Gastrocnemius medialis (tissue), 4 donors: Measurements from ENCODE around the gene PEX16.

Experiments used
- POLR2A ChIP-seq, 2 donors: fragments of 450-650 bp; IDR thresholded peaks; one replicate each; pipeline ENCODE4 v1.6.1; 2017; ENCODE audit warnings: antibody characterized with exemption in 2 of 2, mild to moderate bottlenecking in 2 of 2, moderate library complexity in 2 of 2
- TF ChIP-seq, protein P1 (sequence below), 5 experiments: fragments of 450-650 bp in 3 of 5; fragments of 200-600 bp in 2 of 5; sonication (generic) in 2 of 5; IDR thresholded peaks in 4 of 5; conservative IDR thresholded peaks in 1 of 5; 1 replicate in 4 of 5; 2 replicates in 1 of 5; pipeline ENCODE4 v1.5.1; 2016 to 2019; ENCODE audit warnings: antibody characterized with exemption in 5 of 5, mild to moderate bottlenecking in 3 of 5, moderate library complexity in 3 of 5

DNA sequence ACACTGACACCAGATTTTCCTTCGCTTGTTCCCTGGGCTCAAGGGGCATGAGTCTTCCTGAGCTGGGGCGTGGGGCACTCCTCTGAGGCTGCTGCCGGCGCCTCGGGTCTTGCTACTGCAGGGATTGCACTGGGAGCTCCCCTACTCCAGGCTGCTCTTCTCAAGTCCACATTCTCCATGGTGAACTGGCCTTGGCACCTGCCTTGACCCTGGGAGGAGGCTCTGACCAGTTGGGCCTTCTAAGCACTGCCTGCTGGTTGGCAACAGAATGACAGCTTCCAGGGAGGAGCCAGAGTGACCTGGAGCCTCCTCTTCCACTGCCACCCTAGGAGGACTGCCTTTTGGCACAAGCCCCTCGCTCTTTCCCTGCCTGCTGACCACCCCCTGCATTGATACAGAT lies 20.1 kb downstream of the PEX16 start:
- TF ChIP-seq, protein P1, sequence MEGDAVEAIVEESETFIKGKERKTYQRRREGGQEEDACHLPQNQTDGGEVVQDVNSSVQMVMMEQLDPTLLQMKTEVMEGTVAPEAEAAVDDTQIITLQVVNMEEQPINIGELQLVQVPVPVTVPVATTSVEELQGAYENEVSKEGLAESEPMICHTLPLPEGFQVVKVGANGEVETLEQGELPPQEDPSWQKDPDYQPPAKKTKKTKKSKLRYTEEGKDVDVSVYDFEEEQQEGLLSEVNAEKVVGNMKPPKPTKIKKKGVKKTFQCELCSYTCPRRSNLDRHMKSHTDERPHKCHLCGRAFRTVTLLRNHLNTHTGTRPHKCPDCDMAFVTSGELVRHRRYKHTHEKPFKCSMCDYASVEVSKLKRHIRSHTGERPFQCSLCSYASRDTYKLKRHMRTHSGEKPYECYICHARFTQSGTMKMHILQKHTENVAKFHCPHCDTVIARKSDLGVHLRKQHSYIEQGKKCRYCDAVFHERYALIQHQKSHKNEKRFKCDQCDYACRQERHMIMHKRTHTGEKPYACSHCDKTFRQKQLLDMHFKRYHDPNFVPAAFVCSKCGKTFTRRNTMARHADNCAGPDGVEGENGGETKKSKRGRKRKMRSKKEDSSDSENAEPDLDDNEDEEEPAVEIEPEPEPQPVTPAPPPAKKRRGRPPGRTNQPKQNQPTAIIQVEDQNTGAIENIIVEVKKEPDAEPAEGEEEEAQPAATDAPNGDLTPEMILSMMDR (IDR thresholded peaks at IDR 0.05 in 4 of 5, conservative IDR thresholded peaks at IDR 0.05 in 1 of 5) = no peak
- no peak for TF ChIP-seq POLR2A (IDR thresholded peaks at IDR 0.05)
